ENCODE data around the gene SSH2. TPM values are rescaled to one million over a fixed set of nuclear protein-coding genes. Genes with fewer than 3 reads are reported as not detected.

SSH2 gene
- polyA plus RNA-seq, 1 donor from 2014 or later = 16.6 TPM

DNA sequence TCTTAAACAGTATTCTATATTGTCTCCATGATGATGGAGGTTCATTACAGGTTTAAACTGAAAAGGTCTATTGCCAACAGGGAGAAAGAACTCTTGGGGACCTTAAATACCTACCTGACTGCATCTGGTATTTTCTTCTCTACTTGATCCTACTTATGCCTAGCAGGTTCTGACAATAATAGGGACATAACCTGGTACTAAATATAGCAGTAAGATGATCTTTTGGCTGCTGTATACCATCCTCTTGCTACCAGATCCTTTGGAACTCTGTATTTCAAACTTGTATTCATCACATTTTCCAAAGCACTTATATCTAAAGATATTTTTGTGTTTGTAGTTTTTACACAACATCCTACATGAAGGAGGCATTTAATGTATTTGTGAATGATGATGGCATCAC lies 160.8 kb downstream of the SSH2 start:
- H3K9me3 ChIP-seq (ENCODE audit: low read length) = no peaks in the 10 kb centered on the region
- H3F3A ChIP-seq (ENCODE audit: insufficient read depth, low read length, poor library complexity, severe bottlenecking) = peaks cover 5% of the 10 kb centered on the region
- no peak overlapping the region for H2AFZ ChIP-seq (ENCODE audit: low read depth, low read length)
- no peak overlapping the region for H3K9ac ChIP-seq (ENCODE audit: low read length)
- no peak overlapping the region for H3K4me2 ChIP-seq (ENCODE audit: low read length)
- TF ChIP-seq TAF1 (IDR thresholded peaks at IDR 0.05; ENCODE audit: low read depth) = no peak
- no peak for TF ChIP-seq POLR2AphosphoS5 (IDR thresholded peaks at IDR 0.05)
- no peak for TF ChIP-seq EP300 (conservative IDR thresholded peaks at IDR 0.05; ENCODE audit: poor library complexity, severe bottlenecking)
- no peak for TF ChIP-seq CTCF (IDR thresholded peaks at IDR 0.05; ENCODE audit: poor library complexity, severe bottlenecking)
- TF ChIP-seq RAD21 (conservative IDR thresholded peaks at IDR 0.05) = no peak
- no peak for TF ChIP-seq SMC3 (conservative IDR thresholded peaks at IDR 0.05; ENCODE audit: poor library complexity)
- no peak for TF ChIP-seq EZH2 (IDR thresholded peaks at IDR 0.05; ENCODE audit: borderline replicate concordance, insufficient read depth, low read length, poor library complexity, severe bottlenecking)
- no peak for TF ChIP-seq MXI1 (conservative IDR thresholded peaks at IDR 0.05; ENCODE audit: poor library complexity, severe bottlenecking)
- no peak for TF ChIP-seq REST (IDR thresholded peaks at IDR 0.05; ENCODE audit: borderline replicate concordance)
- no peaks in the 10 kb centered on the region for H3K9me2 ChIP-seq (ENCODE audit: insufficient read depth, low read length)
- no peaks in the 10 kb centered on the region for H3K27me3 ChIP-seq (ENCODE audit: insufficient read depth, low read depth, low read length)
- no peak overlapping the region for H3K4me3 ChIP-seq (ENCODE audit: low read length)
- no peaks in the 10 kb centered on the region for H3K79me2 ChIP-seq (replicated peaks; ENCODE audit: insufficient read depth, low read length)
- no peak overlapping the region for H3K27ac ChIP-seq (ENCODE audit: low read length)
- no peaks in the 10 kb centered on the region for H3K36me3 ChIP-seq (ENCODE audit: insufficient read depth, low read length)
- H4K20me1 ChIP-seq (ENCODE audit: insufficient read depth) = no peaks in the 10 kb centered on the region

- TF ChIP-seq MXI1 (conservative IDR thresholded peaks at IDR 0.05; ENCODE audit: poor library complexity, severe bottlenecking) (no peak), REST (IDR thresholded peaks at IDR 0.05; ENCODE audit: borderline replicate concordance) (no peak), EP300 (conservative IDR thresholded peaks at IDR 0.05; ENCODE audit: poor library complexity, severe bottlenecking) (no peak), SMC3 (conservative IDR thresholded peaks at IDR 0.05; ENCODE audit: poor library complexity) (no peak), RAD21 (conservative IDR thresholded peaks at IDR 0.05) (no peak), TAF1 (IDR thresholded peaks at IDR 0.05; ENCODE audit: low read depth) (no peak), EZH2 (IDR thresholded peaks at IDR 0.05; ENCODE audit: borderline replicate concordance, insufficient read depth, low read length, poor library complexity, severe bottlenecking) (no peak), POLR2AphosphoS5 (IDR thresholded peaks at IDR 0.05) (no peak), CTCF (IDR thresholded peaks at IDR 0.05; ENCODE audit: poor library complexity, severe bottlenecking) (no peak)
- Histone ChIP-seq H4K20me1 (ENCODE audit: insufficient read depth) (no peaks in the 10 kb centered on the region), H3F3A (ENCODE audit: insufficient read depth, low read length, poor library complexity, severe bottlenecking) (peaks cover 12% of the 10 kb centered on the region), H3K9me2 (ENCODE audit: insufficient read depth, low read length) (no peaks in the 10 kb centered on the region), H3K27ac (ENCODE audit: low read length) (no peak overlapping the region), H3K4me3 (ENCODE audit: low read length) (no peak overlapping the region), H3K27me3 (ENCODE audit: insufficient read depth, low read depth, low read length) (no peaks in the 10 kb centered on the region), H3K9ac (ENCODE audit: low read length) (no peak overlapping the region), H3K79me2 (replicated peaks; ENCODE audit: insufficient read depth, low read length) (no peaks in the 10 kb centered on the region), H3K9me3 (ENCODE audit: low read length) (no peaks in the 10 kb centered on the region), H3K36me3 (ENCODE audit: insufficient read depth, low read length) (no peaks in the 10 kb centered on the region), H2AFZ (ENCODE audit: low read depth, low read length) (no peak overlapping the region), H3K4me2 (ENCODE audit: low read length) (no peak overlapping the region)
Measured at GRCh38 chr17:29766796-29767327, 163.2 kb downstream of the SSH2 start.

All from neural cell (in vitro differentiated cells).